Neural cell (in vitro differentiated cells): ENCODE data around the gene MEX3A. TPM values are rescaled to one million over a fixed set of nuclear protein-coding genes. Genes with fewer than 3 reads are reported as not detected.

Source experiments
- H2AFZ ChIP-seq: fragments of 200-600, 300-800 bp; sonication (generic), shearing (Covaris generic); 2 replicates; pipeline ENCODE4 v1.6.0; 2014; ENCODE audit warnings: low read depth, mild to moderate bottlenecking, antibody characterized with exemption, low read length, moderate library complexity
- H3F3A ChIP-seq: fragments of 200-600 bp; shearing (Covaris generic); 2 replicates; pipeline ENCODE4 v1.6.1; 2016; ENCODE audit warnings: mild to moderate bottlenecking, moderate library complexity, mixed read lengths, antibody characterized with exemption, low read length; ENCODE audit not compliant: insufficient read depth, poor library complexity, severe bottlenecking
- H3K27ac ChIP-seq: fragments of 200-600, 300-800 bp; sonication (generic), shearing (Covaris generic); 2 replicates; pipeline ENCODE4 v1.5.1; 2014; ENCODE audit warnings: mild to moderate bottlenecking, low read length, moderate library complexity
- H3K27me3 ChIP-seq: fragments of 300-800, 200-600 bp; sonication (generic), shearing (Covaris generic); 2 replicates; pipeline ENCODE4 v1.6.0; 2014; ENCODE audit warnings: mild to moderate bottlenecking, low read depth, low read length, moderate library complexity; ENCODE audit not compliant: insufficient read depth
- H3K36me3 ChIP-seq: fragments of 300-800, 200-600 bp; sonication (generic), shearing (Covaris generic); 2 replicates; pipeline ENCODE4 v1.5.1; 2014; ENCODE audit warnings: mild to moderate bottlenecking, antibody characterized with exemption, low read length, moderate library complexity; ENCODE audit not compliant: insufficient read depth
- H3K4me2 ChIP-seq: fragments of 300-800, 200-600 bp; sonication (generic), shearing (Covaris generic); 2 replicates; pipeline ENCODE4 v1.6.0; 2014; ENCODE audit warnings: mild to moderate bottlenecking, low read length
- H3K4me3 ChIP-seq: fragments of 300-800, 200-600 bp; sonication (generic), shearing (Covaris generic); 2 replicates; pipeline ENCODE4 v1.5.1; 2014; ENCODE audit warnings: mild to moderate bottlenecking, low read length, moderate library complexity
- H3K79me2 ChIP-seq: fragments of 200-600 bp; shearing (Covaris generic); replicated peaks from 2 replicates; pipeline ENCODE4 v1.6.0; 2014; ENCODE audit warnings: mild to moderate bottlenecking, low read length, moderate library complexity; ENCODE audit not compliant: insufficient read depth
- H3K9ac ChIP-seq: fragments of 300-800, 200-600 bp; sonication (generic), shearing (Covaris generic); 2 replicates; pipeline ENCODE4 v1.6.1; 2016; ENCODE audit warnings: mild to moderate bottlenecking, low read length, mixed read lengths
- H3K9me2 ChIP-seq: fragments of 200-600 bp; shearing (Covaris generic); 2 replicates; pipeline ENCODE4 v1.6.1; 2016; ENCODE audit warnings: mild to moderate bottlenecking, low read length, mixed read lengths; ENCODE audit not compliant: insufficient read depth
- H3K9me3 ChIP-seq: fragments of 200-600, 300-800 bp; sonication (generic), shearing (Covaris generic); 2 replicates; pipeline ENCODE4 v1.6.1; 2016; ENCODE audit warnings: mild to moderate bottlenecking, mixed run types, low read length, moderate library complexity, mixed read lengths
- H4K20me1 ChIP-seq: fragments of 200-600 bp; shearing (Covaris generic); 2 replicates; pipeline ENCODE4 v1.6.1; 2016; ENCODE audit warnings: mild to moderate bottlenecking, mixed run types; ENCODE audit not compliant: insufficient read depth
- EP300 ChIP-seq: fragments of 450-650 bp; conservative IDR thresholded peaks from 2 replicates; pipeline ENCODE4 v1.6.1; 2014; ENCODE audit warnings: antibody characterized with exemption, mild to moderate bottlenecking, moderate library complexity; ENCODE audit not compliant: poor library complexity, severe bottlenecking
- EZH2 ChIP-seq: fragments of 200-600, 300-800 bp; shearing (Covaris generic), sonication (generic); IDR thresholded peaks from 2 replicates; pipeline ENCODE4 v1.6.1; 2014; ENCODE audit warnings: antibody characterized with exemption, low read length, borderline replicate concordance, mild to moderate bottlenecking; ENCODE audit not compliant: insufficient read depth, poor library complexity, severe bottlenecking
- MXI1 ChIP-seq: fragments of 450-650 bp; conservative IDR thresholded peaks from 2 replicates; pipeline ENCODE4 v1.6.1; 2014; ENCODE audit warnings: antibody characterized with exemption, mild to moderate bottlenecking; ENCODE audit not compliant: poor library complexity, severe bottlenecking
- POLR2AphosphoS5 ChIP-seq: IDR thresholded peaks from 2 replicates; pipeline ENCODE4 v1.6.1; 2012
- RAD21 ChIP-seq: fragments of 450-650 bp; conservative IDR thresholded peaks from 2 replicates; pipeline ENCODE4 v1.6.1; 2014; ENCODE audit warnings: antibody characterized with exemption, mild to moderate bottlenecking, moderate library complexity
- SMC3 ChIP-seq: fragments of 450-650 bp; conservative IDR thresholded peaks from 2 replicates; pipeline ENCODE4 v1.6.1; 2014; ENCODE audit warnings: antibody characterized with exemption, mild to moderate bottlenecking, moderate library complexity; ENCODE audit not compliant: poor library complexity
- TAF1 ChIP-seq: IDR thresholded peaks from 2 replicates; pipeline ENCODE4 v1.6.1; 2012; ENCODE audit warnings: low read depth
- polyA plus RNA-seq: library from polyadenylated mRNA; depleted of rRNA; stranded (reverse); fragments of >200 nt; gene quantifications from 2 replicates; pipeline ENCODE4 v1.2.3, GENCODE V29; 2014
- TF ChIP-seq, protein P1 (sequence below): IDR thresholded peaks from 2 replicates; pipeline ENCODE4 v1.6.1; 2012; ENCODE audit warnings: borderline replicate concordance
- TF ChIP-seq, protein P2 (sequence below): fragments of 450-650 bp; IDR thresholded peaks from 2 replicates; pipeline ENCODE4 v1.5.1; 2014; ENCODE audit warnings: antibody characterized with exemption, mild to moderate bottlenecking, moderate library complexity; ENCODE audit not compliant: poor library complexity, severe bottlenecking

The MEX3A gene
- polyA plus RNA-seq, 1 donor from 2014 or later = 39.8 TPM

DNA sequence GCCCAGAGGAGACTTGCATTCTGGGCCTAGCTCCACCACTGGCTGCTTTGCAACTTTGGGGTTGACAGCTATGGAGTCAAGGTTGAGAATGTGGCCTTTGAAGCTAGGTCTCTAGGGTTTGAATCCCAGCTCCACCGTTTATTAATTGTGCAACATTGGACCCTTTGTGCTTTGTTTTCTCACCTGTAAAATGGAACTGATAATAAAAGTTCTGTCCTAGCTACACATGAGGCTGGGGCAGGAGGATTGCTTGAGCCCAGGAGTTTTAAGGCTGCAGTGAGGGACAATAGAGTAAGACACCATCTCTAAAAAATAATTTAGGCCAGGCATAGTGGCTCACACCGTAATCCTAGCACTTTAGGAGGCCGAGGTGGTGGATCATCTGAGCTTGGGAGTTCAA lies 17.0 kb upstream of the MEX3A start:
- H3K9me2 ChIP-seq = no peaks in the 10 kb centered on the region
- peaks cover 61% of the 10 kb centered on the region for H3K79me2 ChIP-seq
- H3K27ac ChIP-seq = no peak overlapping the region
- TF ChIP-seq, protein P1, sequence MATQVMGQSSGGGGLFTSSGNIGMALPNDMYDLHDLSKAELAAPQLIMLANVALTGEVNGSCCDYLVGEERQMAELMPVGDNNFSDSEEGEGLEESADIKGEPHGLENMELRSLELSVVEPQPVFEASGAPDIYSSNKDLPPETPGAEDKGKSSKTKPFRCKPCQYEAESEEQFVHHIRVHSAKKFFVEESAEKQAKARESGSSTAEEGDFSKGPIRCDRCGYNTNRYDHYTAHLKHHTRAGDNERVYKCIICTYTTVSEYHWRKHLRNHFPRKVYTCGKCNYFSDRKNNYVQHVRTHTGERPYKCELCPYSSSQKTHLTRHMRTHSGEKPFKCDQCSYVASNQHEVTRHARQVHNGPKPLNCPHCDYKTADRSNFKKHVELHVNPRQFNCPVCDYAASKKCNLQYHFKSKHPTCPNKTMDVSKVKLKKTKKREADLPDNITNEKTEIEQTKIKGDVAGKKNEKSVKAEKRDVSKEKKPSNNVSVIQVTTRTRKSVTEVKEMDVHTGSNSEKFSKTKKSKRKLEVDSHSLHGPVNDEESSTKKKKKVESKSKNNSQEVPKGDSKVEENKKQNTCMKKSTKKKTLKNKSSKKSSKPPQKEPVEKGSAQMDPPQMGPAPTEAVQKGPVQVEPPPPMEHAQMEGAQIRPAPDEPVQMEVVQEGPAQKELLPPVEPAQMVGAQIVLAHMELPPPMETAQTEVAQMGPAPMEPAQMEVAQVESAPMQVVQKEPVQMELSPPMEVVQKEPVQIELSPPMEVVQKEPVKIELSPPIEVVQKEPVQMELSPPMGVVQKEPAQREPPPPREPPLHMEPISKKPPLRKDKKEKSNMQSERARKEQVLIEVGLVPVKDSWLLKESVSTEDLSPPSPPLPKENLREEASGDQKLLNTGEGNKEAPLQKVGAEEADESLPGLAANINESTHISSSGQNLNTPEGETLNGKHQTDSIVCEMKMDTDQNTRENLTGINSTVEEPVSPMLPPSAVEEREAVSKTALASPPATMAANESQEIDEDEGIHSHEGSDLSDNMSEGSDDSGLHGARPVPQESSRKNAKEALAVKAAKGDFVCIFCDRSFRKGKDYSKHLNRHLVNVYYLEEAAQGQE = no peak
- TF ChIP-seq MXI1 = no peak
- no peak for TF ChIP-seq SMC3
- no peak for TF ChIP-seq POLR2AphosphoS5
- TF ChIP-seq, protein P2, sequence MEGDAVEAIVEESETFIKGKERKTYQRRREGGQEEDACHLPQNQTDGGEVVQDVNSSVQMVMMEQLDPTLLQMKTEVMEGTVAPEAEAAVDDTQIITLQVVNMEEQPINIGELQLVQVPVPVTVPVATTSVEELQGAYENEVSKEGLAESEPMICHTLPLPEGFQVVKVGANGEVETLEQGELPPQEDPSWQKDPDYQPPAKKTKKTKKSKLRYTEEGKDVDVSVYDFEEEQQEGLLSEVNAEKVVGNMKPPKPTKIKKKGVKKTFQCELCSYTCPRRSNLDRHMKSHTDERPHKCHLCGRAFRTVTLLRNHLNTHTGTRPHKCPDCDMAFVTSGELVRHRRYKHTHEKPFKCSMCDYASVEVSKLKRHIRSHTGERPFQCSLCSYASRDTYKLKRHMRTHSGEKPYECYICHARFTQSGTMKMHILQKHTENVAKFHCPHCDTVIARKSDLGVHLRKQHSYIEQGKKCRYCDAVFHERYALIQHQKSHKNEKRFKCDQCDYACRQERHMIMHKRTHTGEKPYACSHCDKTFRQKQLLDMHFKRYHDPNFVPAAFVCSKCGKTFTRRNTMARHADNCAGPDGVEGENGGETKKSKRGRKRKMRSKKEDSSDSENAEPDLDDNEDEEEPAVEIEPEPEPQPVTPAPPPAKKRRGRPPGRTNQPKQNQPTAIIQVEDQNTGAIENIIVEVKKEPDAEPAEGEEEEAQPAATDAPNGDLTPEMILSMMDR = no peak
- TF ChIP-seq RAD21 = no peak
- no peak for TF ChIP-seq TAF1
- no peak for TF ChIP-seq EZH2
- TF ChIP-seq EP300 = no peak
- H2AFZ ChIP-seq = no peak overlapping the region
- no peaks in the 10 kb centered on the region for H3F3A ChIP-seq
- H3K9ac ChIP-seq = no peak overlapping the region
- peaks cover 7% of the 10 kb centered on the region for H4K20me1 ChIP-seq
- H3K4me2 ChIP-seq = no peak overlapping the region
- peaks cover 6% of the 10 kb centered on the region for H3K36me3 ChIP-seq
- no peak overlapping the region for H3K4me3 ChIP-seq
- H3K9me3 ChIP-seq = no peaks in the 10 kb centered on the region
- H3K27me3 ChIP-seq = no peaks in the 10 kb centered on the region

DNA sequence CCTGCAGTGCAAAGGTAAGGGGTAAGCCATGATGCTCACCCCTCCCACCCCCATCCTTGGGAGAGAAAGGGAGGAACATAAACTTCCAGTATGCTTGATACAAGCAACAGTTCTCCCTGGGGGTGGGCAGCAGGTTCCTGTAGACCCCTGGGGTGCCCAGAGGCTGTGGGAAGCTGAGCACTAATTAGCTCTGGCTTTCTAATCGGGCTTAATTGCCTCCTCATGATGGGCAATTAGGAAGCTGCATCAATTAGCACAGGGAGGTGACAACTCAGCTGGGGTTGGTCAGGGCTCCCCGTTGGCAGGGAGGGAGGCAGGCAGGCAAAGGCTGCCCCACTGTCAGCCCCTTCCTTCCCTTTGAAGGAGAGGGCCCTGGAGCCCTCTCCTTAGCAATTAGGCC lies 16.5 kb upstream of the MEX3A start:
- Histone ChIP-seq H3K9ac (no peak overlapping the region), H4K20me1 (peaks cover 11% of the 10 kb centered on the region), H3K27me3 (no peaks in the 10 kb centered on the region), H2AFZ (no peak overlapping the region), H3K4me2 (no peak overlapping the region), H3F3A (no peaks in the 10 kb centered on the region), H3K4me3 (no peak overlapping the region), H3K27ac (no peak overlapping the region), H3K9me3 (no peaks in the 10 kb centered on the region), H3K79me2 (peaks cover 65% of the 10 kb centered on the region), H3K9me2 (no peaks in the 10 kb centered on the region), H3K36me3 (peaks cover 6% of the 10 kb centered on the region)
- no peak for TF ChIP-seq TAF1
- TF ChIP-seq, protein P2 = no peak
- TF ChIP-seq MXI1 = no peak
- TF ChIP-seq, protein P1 = no peak
